ENCODE data around the gene PRAMEF27. TPM values are rescaled to one million over a fixed set of nuclear protein-coding genes. Genes with fewer than 3 reads are reported as not detected.
"Not testable (repeated sequence)": the region's sequence is repeated elsewhere in the genome, so short reads cannot be mapped to it uniquely, and the experiment has no call there.

PRAMEF27 gene
- total RNA-seq: not detected

- POLR2A ChIA-PET; ATAC-seq (ENCODE audit: low read depth); H3K36me3 Mint-ChIP-seq; H3K27me3 Mint-ChIP-seq; DNase-seq; H3K4me1 Mint-ChIP-seq; H3K27ac Mint-ChIP-seq; H3K4me3 Mint-ChIP-seq; H3K9me3 Mint-ChIP-seq: not testable (repeated sequence)
Observed at GRCh38 chr1:13056475-13056874, at the start of gene PRAMEF27. PRAMEF27 (minus strand) TSS chr1:13056575; CDS start chr1:13053659, 2,916 bp downstream.

- H3K9me3 Mint-ChIP-seq; H3K36me3 Mint-ChIP-seq; DNase-seq; H3K27ac Mint-ChIP-seq; POLR2A ChIA-PET; ATAC-seq (ENCODE audit: low read depth); H3K4me3 Mint-ChIP-seq; H3K4me1 Mint-ChIP-seq; H3K27me3 Mint-ChIP-seq: not testable (repeated sequence)
Observed at GRCh38 chr1:13070474-13070873, 14.1 kb upstream of the PRAMEF27 start, which contains the start of gene PRAMEF25. PRAMEF25 (plus strand) TSS chr1:13070774; CDS start chr1:13073694, 2,920 bp downstream.

- DNase-seq; H3K27me3 Mint-ChIP-seq; H3K9me3 Mint-ChIP-seq; POLR2A ChIA-PET; H3K27ac Mint-ChIP-seq; H3K4me1 Mint-ChIP-seq; H3K36me3 Mint-ChIP-seq; H3K4me3 Mint-ChIP-seq; ATAC-seq (ENCODE audit: low read depth): not testable (repeated sequence)
Observed at GRCh38 chr1:13019846-13020245, 36.5 kb downstream of the PRAMEF27 start.

- H3K4me1 Mint-ChIP-seq; DNase-seq; POLR2A ChIA-PET; H3K36me3 Mint-ChIP-seq; H3K9me3 Mint-ChIP-seq; H3K27ac Mint-ChIP-seq; ATAC-seq (ENCODE audit: low read depth); H3K27me3 Mint-ChIP-seq; H3K4me3 Mint-ChIP-seq: not testable (repeated sequence)
Observed at GRCh38 chr1:13011932-13012331, 44.4 kb downstream of the PRAMEF27 start.

GRCh38 chr1:13009348-13009747 lies 47.0 kb downstream of the PRAMEF27 start:
- POLR2A ChIA-PET; H3K4me1 Mint-ChIP-seq; H3K9me3 Mint-ChIP-seq; H3K36me3 Mint-ChIP-seq; H3K27ac Mint-ChIP-seq; ATAC-seq (ENCODE audit: low read depth); H3K27me3 Mint-ChIP-seq; H3K4me3 Mint-ChIP-seq; DNase-seq: not testable (repeated sequence)

- H3K27me3 Mint-ChIP-seq; H3K4me1 Mint-ChIP-seq; H3K9me3 Mint-ChIP-seq; H3K36me3 Mint-ChIP-seq; H3K27ac Mint-ChIP-seq; POLR2A ChIA-PET; DNase-seq; H3K4me3 Mint-ChIP-seq; ATAC-seq (ENCODE audit: low read depth): not testable (repeated sequence)
Observed at GRCh38 chr1:13005732-13006131, 50.6 kb downstream of the PRAMEF27 start.

Other genes with a start within 250 kb of the PRAMEF27 start
- not detected for gene PRAMEF11, start 225.2 kb downstream of the PRAMEF27 start, total RNA-seq
- not detected for gene HNRNPCL1, start 207.9 kb downstream of the PRAMEF27 start, total RNA-seq
- not detected for gene PRAMEF2, start 199.5 kb downstream of the PRAMEF27 start, total RNA-seq
- gene PRAMEF4, start 170.4 kb downstream of the PRAMEF27 start, total RNA-seq: not detected
- gene PRAMEF10, start 158.3 kb downstream of the PRAMEF27 start, total RNA-seq: not detected
- not detected for gene PRAMEF7, start 140.0 kb downstream of the PRAMEF27 start, total RNA-seq
- gene PRAMEF6, start 109.0 kb downstream of the PRAMEF27 start, total RNA-seq: not detected
- not detected for gene HNRNPCL3, start 4.2 kb upstream of the PRAMEF27 start, total RNA-seq
- not detected for gene PRAMEF25, start 14.2 kb upstream of the PRAMEF27 start, total RNA-seq
- gene HNRNPCL2, start 60.3 kb upstream of the PRAMEF27 start, total RNA-seq: not detected
- gene PRAMEF26, start 99.4 kb upstream of the PRAMEF27 start, total RNA-seq: not detected
- not detected for gene HNRNPCL4, start 109.1 kb upstream of the PRAMEF27 start, total RNA-seq
- not detected for gene PRAMEF9, start 115.3 kb upstream of the PRAMEF27 start, total RNA-seq
- gene PRAMEF13, start 144.8 kb upstream of the PRAMEF27 start, total RNA-seq: not detected
- not detected for gene PRAMEF18, start 169.6 kb upstream of the PRAMEF27 start, total RNA-seq
- gene PRAMEF5, start 197.6 kb upstream of the PRAMEF27 start, total RNA-seq: not detected
- not detected for gene PRAMEF8, start 228.6 kb upstream of the PRAMEF27 start, total RNA-seq
- not detected for gene PRAMEF33, start 247.0 kb upstream of the PRAMEF27 start, total RNA-seq

All from activated naive CD8-positive, alpha-beta T cell treated with anti-CD3 and anti-CD28 coated beads, Interleukin-2, amount 10 ng/mL, durations not matched to agents 7 days and 5 days (primary cell).